GM19455 (cell line): ENCODE results near the gene CERS1.

Source experiments
- ATAC-seq: cut with Tn5 transposase; IDR thresholded peaks from one replicate; pipeline ENCODE4 v1.9.1; 2021; ENCODE audit not compliant: unreplicated experiment

Gene CERS1

GRCh38 chr19:18895824-18896341 is at the start of gene CERS1:
CERS1 (minus strand) TSS chr19:18896158; CDS start chr19:18896072, 86 bp downstream.
- ATAC-seq, result no peak

GRCh38 chr19:18945297-18945696 is 49.3 kb upstream of the CERS1 start:
- ATAC-seq, result no peak

GRCh38 chr19:18943465-18943864 is 47.5 kb upstream of the CERS1 start:
- no peak for ATAC-seq

GRCh38 chr19:18942692-18943091 is 46.7 kb upstream of the CERS1 start:
- ATAC-seq, result no peak

- ATAC-seq, result no peak
Observed at GRCh38 chr19:18941628-18942354, 45.8 kb upstream of the CERS1 start.

- no peak for ATAC-seq
Observed at GRCh38 chr19:18940769-18941627, 45.0 kb upstream of the CERS1 start, which contains the start of gene HOMER3. HOMER3 (minus strand) TSS chr19:18941217; CDS start chr19:18938982, 2,235 bp downstream.

GRCh38 chr19:18939922-18940768 is 44.2 kb upstream of the CERS1 start:
- ATAC-seq, result no peak

GRCh38 chr19:18939163-18939562 is 43.2 kb upstream of the CERS1 start:
- no peak for ATAC-seq

GRCh38 chr19:18933297-18933696 is 37.3 kb upstream of the CERS1 start:
- no peak for ATAC-seq

GRCh38 chr19:18932216-18932841 is 36.4 kb upstream of the CERS1 start:
- no peak for ATAC-seq

GRCh38 chr19:18931316-18932162 is 35.6 kb upstream of the CERS1 start:
- ATAC-seq, result no peak

GRCh38 chr19:18929311-18929710 is 33.4 kb upstream of the CERS1 start:
- ATAC-seq, result no peak

- no peak for ATAC-seq
Observed at GRCh38 chr19:18928018-18928805, 32.3 kb upstream of the CERS1 start.

GRCh38 chr19:18924684-18925213 is 28.8 kb upstream of the CERS1 start:
- no peak for ATAC-seq

- ATAC-seq, result no peak
Observed at GRCh38 chr19:18922228-18922985, 26.4 kb upstream of the CERS1 start.

GRCh38 chr19:18921593-18921992 is 25.6 kb upstream of the CERS1 start:
- ATAC-seq, result no peak

- no peak for ATAC-seq
Observed at GRCh38 chr19:18920400-18920799, 24.4 kb upstream of the CERS1 start.

- no peak for ATAC-seq
Observed at GRCh38 chr19:18919900-18920214, 23.9 kb upstream of the CERS1 start.
